ENCODE data around the gene GOLGA8A.

The GOLGA8A gene, protein sequence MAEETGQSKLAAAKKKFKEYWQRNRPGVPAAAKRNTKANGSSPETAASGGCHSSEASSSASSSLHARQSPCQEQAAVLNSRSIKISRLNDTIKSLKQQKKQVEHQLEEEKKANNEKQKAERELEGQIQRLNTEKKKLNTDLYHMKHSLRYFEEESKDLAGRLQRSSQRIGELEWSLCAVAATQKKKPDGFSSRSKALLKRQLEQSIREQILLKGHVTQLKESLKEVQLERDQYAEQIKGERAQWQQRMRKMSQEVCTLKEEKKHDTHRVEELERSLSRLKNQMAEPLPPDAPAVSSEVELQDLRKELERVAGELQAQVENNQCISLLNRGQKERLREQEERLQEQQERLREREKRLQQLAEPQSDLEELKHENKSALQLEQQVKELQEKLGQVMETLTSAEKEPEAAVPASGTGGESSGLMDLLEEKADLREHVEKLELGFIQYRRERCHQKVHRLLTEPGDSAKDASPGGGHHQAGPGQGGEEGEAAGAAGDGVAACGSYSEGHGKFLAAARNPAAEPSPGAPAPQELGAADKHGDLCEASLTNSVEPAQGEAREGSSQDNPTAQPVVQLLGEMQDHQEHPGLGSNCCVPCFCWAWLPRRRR

GRCh38 chr15:34437687-34438086, at the start of gene GOLGA8A:
TSS of gene GOLGA8A (minus strand) at chr15:34437808. CDS start at chr15:34389691, 48,117 bp downstream.
- no peak for TF ChIP-seq CTCF (conservative IDR thresholded peaks at IDR 0.05; ENCODE audit: low read depth, low read length)
- peak within 1 kb of the TSS; percentile 53 for H3K4me3 ChIP-seq (ENCODE audit: low read depth, low read length)
- DNase-seq (ENCODE audit: low read depth) = peak; percentile 43

GRCh38 chr15:34483644-34484043, 46.0 kb upstream of the GOLGA8A start:
- H3K4me3 ChIP-seq (ENCODE audit: low read depth, low read length) = no peak overlapping the region
- no peak for DNase-seq (ENCODE audit: low read depth)
- TF ChIP-seq CTCF (conservative IDR thresholded peaks at IDR 0.05; ENCODE audit: low read depth, low read length) = no peak

- DNase-seq (ENCODE audit: low read depth) = no peak
- TF ChIP-seq CTCF (conservative IDR thresholded peaks at IDR 0.05; ENCODE audit: low read depth, low read length) = no peak
- no peak overlapping the region for H3K4me3 ChIP-seq (ENCODE audit: low read depth, low read length)
Observed at GRCh38 chr15:34481370-34481769, 43.8 kb upstream of the GOLGA8A start.

DNA sequence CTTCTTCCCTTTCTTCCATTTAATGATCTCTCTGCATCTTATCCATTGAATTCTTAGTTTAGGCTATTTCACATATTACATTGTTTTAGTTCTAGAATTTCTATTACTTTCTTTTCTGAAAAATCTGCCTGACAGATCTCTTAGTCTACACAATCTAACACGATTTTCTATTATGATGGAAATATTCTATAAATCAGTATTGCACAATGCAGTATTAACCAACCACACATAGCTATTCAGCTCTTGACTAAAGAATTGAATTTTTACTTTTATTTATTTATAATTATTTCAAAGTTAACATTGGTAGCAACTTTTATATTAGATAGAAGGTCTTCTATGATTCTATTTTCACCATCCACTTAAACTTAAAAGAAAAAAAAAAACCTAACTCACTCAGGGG, 36.2 kb upstream of the GOLGA8A start:
- no peak overlapping the region for H3K4me3 ChIP-seq (ENCODE audit: low read depth, low read length)
- TF ChIP-seq CTCF (conservative IDR thresholded peaks at IDR 0.05; ENCODE audit: low read depth, low read length) = no peak
- DNase-seq (ENCODE audit: low read depth) = no peak

GRCh38 chr15:34472947-34473346, 35.3 kb upstream of the GOLGA8A start:
- TF ChIP-seq CTCF (conservative IDR thresholded peaks at IDR 0.05; ENCODE audit: low read depth, low read length) = no peak
- no peak for DNase-seq (ENCODE audit: low read depth)
- H3K4me3 ChIP-seq (ENCODE audit: low read depth, low read length) = no peak overlapping the region

- DNase-seq (ENCODE audit: low read depth) = no peak
- TF ChIP-seq CTCF (conservative IDR thresholded peaks at IDR 0.05; ENCODE audit: low read depth, low read length) = no peak
Observed at GRCh38 chr15:34470892-34471291, 33.3 kb upstream of the GOLGA8A start.

More at GRCh38 chr15:34470892-34471291, 33.3 kb upstream of the GOLGA8A start:
- H3K4me3 ChIP-seq (ENCODE audit: low read depth, low read length) = no peak overlapping the region
